GM18511 (cell line): ENCODE results near the gene C20orf144.
"Not testable (repeated sequence)": the region's sequence is repeated elsewhere in the genome, so short reads cannot be mapped to it uniquely, and the experiment has no call there.

Experiments used
- ATAC-seq: cut with Tn5 transposase; IDR thresholded peaks from one replicate; pipeline ENCODE4 v1.9.1; 2021; ENCODE audit warnings: mild to moderate bottlenecking, moderate library complexity; ENCODE audit not compliant: unreplicated experiment

Gene C20orf144

GRCh38 chr20:33662172-33662571 lies at the start of gene C20orf144:
TSS of gene C20orf144 (plus strand) at chr20:33662327. CDS start at chr20:33662346, 19 bp downstream.
- no peak for ATAC-seq

DNA sequence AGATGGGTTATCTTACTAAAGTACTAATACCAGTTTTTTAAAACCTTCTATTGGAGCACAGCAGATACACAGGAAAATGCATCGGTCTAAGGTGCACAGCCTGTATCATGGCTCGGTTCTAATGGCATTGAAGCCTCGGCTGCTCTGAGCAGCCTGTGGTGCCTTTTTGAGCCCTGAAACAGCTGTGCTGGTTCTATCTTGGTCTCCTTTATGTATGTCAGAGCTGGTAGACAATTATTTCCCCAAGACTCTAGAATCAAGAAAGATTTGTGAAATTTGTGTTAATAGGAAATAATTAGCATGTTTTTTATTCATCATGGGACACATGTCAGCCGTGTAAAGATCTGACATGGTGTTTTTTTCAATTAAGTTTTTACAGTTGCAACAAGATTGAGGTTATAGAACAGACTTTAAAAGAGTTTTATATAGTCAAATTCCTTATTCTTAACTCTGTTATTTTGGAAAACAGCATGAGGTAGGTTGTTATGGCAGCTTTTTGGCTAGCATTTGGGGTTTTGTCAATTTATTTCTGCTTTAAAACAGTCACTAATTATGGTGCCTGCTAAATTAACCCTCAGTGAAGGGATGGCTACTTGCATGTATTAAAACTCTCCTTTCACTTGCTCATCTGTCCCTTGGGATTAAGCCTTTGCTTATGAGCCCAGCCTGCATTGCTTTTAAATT lies 40.3 kb upstream of the C20orf144 start:
- ATAC-seq = no peak

GRCh38 chr20:33622705-33623365 lies 39.3 kb upstream of the C20orf144 start:
- no peak for ATAC-seq

DNA sequence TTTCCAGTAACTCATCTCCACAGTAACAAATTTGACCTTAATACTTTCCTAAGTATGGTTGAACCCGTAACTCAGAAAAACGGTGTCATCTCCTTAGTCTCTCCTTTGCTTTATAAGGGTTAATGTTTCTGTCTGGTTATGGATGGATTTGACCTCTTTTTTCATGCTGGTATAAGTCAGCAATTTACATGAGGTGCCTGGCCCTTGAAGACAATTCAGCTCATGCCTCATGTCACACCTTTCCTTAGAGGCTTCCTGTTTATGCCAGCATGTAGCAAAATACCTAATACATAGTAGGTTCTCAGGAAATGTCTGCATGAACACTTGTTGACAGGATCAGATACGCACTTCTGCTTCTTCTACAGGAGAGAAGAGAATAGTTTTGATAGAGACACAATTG lies 37.7 kb upstream of the C20orf144 start:
- no peak for ATAC-seq

DNA sequence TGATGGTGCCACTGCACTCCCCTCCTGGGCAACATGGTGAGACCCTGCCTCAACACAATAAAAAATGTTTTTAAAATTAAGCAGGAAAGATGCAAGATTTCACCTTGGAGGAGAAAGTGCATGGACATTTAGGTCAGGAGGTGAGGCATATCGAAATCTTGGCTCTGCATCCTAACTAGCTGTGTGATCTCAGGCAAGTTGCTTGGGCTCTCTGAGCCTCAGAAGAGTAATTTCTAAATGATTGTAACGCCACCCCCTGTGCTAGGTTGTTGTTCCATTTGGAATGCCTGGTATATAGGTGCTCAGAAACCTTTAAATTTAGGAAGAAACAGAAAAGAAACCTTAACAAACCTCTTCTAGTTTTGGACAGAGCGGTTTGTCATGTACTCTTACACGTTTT lies 35.9 kb upstream of the C20orf144 start:
- no peak for ATAC-seq

- no peak for ATAC-seq
Measured at GRCh38 chr20:33627577-33628216, 34.4 kb upstream of the C20orf144 start.

DNA sequence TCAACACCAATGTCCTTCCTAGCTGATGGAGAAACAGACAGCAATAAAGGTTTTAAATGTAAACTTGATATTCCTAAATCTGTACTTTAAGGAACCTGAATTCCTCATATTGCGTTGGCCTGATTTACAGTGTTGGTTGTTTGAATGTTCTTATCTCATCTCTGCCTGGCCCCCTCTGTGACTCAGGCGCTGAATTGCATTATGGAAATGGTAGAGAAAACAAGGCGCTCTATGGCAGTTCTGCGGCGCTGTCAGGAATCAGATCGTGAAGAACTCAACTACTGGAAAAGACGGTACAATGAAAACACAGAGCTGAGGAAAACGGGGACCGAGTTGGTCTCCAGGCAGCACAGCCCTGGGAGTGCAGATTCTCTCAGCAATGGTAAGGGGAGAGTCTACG lies 32.6 kb upstream of the C20orf144 start:
- no peak for ATAC-seq

- no peak for ATAC-seq
Measured at GRCh38 chr20:33629979-33630378, 32.1 kb upstream of the C20orf144 start.

- ATAC-seq = no peak
Measured at GRCh38 chr20:33630507-33630906, 31.6 kb upstream of the C20orf144 start.

DNA sequence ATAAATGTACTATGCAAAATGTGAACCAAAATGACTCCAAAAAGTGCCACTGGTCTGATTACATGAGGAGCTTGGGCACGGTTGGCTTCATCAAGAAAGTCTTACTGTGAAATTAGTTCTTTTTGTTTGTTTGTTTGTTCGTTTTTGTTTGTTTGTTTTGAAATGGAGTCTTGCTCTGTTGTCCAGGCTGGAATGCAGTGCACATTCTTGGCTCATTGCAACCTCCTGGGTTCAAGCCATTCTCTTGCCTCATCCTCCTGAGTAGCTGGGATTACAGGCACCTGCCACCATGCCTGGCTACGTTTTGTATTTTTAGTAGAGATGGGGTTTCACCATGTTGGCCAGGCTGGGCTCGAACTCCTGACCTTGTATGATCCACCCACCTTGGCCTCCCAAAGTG lies 30.2 kb upstream of the C20orf144 start:
- not testable (repeated sequence) for ATAC-seq

GRCh38 chr20:33635341-33635740 lies 26.8 kb upstream of the C20orf144 start:
- no peak for ATAC-seq

DNA sequence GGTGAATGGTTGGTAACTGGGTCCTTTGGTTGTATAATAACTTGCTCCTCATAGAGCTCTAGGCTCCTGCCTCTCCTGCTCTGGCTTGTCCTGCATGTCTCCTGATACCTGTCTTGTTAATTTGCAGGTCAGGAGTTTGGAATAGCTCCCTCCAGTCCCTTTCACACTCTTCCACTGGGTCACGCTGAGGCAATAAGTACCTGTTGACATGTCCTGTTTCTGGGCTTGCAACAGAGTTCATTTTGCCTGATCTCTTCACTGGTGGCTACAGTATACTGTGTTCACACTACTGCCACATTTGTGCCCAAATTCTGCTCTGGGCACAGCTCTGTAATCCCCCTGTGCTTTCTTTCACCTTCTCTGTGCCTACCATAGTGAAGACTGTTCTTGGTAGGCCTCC lies 25.4 kb upstream of the C20orf144 start:
- no peak for ATAC-seq

DNA sequence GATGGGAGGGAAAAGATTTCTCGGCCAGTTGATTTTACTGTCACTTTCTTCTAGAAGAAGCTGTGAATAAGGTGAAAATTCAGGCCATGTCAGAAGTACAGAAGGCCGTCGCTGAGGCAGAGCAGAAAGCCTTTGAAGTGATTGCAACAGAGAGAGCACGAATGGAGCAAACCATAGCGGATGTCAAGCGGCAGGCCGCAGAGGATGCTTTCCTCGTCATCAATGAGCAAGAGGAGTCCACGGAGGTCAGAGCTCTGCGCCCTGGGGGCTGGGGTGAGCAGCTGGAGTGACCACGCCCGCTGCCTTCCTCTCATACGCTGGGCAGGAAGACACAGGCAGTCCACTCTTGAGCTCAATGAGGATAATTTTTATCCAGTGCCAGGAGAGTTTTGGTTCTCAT lies 21.8 kb upstream of the C20orf144 start:
- ATAC-seq = no peak

GRCh38 chr20:33644313-33645071 lies 17.6 kb upstream of the C20orf144 start:
- no peak for ATAC-seq

GRCh38 chr20:33645072-33645358 lies 17.1 kb upstream of the C20orf144 start:
- no peak for ATAC-seq

DNA sequence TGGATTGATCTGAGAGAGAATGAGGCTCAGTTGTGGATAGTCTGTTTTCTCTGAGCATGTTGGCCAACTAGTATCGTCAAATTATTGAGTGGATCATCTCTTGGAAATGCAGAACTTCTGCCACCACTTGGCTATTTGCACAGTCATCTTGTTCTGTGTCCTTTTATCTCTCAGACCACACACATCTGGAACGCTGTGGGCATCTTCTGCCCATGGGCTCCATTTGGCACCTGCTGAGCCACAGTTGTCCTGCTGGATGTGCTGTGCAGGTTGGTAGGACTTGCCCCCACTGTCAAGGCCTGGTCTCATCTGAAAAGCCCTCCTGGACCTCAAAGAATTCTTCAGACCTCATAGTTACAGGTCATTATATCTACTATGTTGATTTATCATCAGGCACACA lies 16.7 kb upstream of the C20orf144 start:
- no peak for ATAC-seq

DNA sequence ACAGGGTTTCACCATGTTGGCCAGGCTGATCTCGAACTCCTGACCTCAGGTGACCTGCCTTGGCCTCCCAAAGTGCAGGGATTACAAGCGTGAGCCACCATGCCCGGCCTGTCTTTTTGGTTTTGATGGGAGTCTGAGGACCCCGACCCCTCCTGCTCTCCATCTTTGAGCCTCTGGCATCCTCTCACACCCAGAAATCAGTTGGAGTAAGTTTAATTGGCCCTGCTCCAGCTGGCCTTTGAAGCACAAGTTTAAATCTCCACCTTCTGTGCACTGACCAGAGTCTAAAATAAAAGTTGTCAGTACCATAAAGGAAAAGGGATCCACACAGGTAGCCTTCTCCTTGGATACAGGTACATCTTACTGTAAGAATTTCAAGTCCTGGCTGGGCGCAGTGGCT lies 15.9 kb upstream of the C20orf144 start:
- no peak for ATAC-seq

DNA sequence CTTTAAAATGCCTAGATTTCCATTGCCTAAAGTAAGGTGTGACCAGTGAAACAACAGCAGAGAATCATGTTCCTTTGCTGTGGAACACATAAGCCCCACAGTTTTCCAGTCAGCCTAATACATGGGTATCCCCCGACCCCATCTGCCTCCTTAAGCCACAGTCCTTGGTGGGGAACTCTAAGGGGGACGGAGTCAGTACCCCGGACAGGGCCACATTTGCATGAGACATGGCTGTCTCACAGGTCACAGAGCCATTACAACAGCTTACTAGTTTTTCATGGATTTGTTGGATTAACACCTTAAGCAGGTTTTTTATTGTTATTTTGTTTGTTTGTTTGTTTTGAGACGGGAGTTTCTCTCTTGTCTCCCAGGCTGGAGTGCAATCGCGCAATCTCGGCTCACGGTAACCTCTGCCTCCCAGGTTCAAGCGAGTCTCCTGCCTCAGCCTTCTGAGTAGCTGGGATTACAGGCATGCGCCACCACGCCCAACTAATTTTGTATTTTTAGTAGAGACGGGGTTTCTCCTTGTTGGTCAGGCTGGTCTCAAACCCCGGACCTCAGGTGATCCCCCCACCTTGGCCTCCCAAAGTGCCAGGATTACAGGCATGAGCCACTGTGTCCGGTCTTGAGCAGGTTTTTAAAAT lies 15.0 kb upstream of the C20orf144 start:
- ATAC-seq = not testable (repeated sequence)

- peak; percentile 85 for ATAC-seq
Measured at GRCh38 chr20:33647603-33648395, 14.3 kb upstream of the C20orf144 start.

GRCh38 chr20:33648396-33649004 lies 13.6 kb upstream of the C20orf144 start:
- ATAC-seq = no peak
